Measurements from ENCODE around the gene NOL3.

Gene NOL3

DNA sequence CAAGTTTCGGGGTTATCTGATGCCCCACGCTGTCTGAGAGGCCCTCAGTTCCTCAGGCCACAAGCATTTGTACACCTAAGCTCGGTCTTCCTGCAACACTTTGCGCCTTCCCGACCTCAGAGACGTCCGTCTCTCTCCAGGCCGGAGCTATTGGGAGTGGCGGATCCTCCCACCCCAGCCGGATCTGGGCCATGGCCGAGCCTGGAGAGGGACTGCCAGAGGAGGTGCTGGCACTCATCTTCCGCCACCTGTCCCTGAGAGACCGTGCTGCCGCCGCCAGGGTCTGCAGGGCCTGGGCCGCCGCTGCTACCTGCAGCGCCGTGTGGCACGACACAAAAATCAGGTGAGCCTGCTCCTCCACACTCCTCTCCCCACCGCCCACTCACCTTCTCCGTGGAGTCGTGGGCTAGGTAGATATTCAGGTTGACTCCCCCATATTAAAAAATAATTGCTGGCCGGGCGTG is 8.7 kb upstream of the NOL3 start:
- no peak for DNase-seq (ENCODE audit: low read depth)
- no peak overlapping the region for H3K4me3 ChIP-seq (ENCODE audit: low read depth, low read length)
- no peak for TF ChIP-seq CTCF (IDR thresholded peaks at IDR 0.05; ENCODE audit: insufficient read depth, low read depth, low read length, missing control alignments)

DNA sequence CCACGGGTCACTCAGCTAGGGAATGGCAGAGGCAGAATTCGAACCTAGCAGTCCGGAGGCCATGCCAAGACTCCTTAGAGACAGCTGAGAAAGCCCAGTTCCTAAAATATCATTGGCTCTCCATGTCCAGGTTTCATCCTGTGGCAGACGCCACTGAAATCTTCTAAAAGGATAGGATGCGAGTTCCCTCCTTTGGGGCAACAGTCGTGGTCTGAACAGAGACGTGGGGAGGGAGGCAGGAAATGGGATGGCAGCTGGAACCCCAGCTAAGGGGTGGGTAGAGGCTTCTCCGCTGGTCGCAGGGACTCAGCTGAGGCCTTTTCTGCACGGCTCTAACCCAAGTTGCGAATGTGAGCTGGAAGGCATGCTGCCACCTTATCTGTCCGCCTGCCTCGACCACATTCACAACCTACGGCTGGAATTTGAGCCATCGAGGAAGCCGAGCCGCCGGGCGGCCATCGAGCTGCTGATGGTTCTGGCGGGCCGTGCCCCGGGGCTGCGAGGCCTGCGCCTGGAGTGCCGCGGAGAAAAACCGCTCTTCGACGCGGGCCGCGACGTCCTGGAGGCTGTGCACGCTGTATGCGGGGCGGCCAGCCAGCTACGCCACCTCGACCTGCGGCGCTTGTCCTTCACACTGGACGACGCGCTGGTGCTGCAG is 7.7 kb upstream of the NOL3 start:
- TF ChIP-seq CTCF (IDR thresholded peaks at IDR 0.05; ENCODE audit: insufficient read depth, low read depth, low read length, missing control alignments): no peak
- peak overlapping the region; percentile 39 for H3K4me3 ChIP-seq (ENCODE audit: low read depth, low read length)

GRCh38 chr16:67163164-67163998 is 7.0 kb upstream of the NOL3 start:
- H3K4me3 ChIP-seq (ENCODE audit: low read depth, low read length): peak overlapping the region; percentile 39
- no peak for TF ChIP-seq CTCF (IDR thresholded peaks at IDR 0.05; ENCODE audit: insufficient read depth, low read depth, low read length, missing control alignments)
- DNase-seq (ENCODE audit: low read depth): peak; percentile 73

More for the DNA sequence above, 7.7 kb upstream of the NOL3 start:
- no peak for DNase-seq (ENCODE audit: low read depth)

- no peak for TF ChIP-seq CTCF (IDR thresholded peaks at IDR 0.05; ENCODE audit: insufficient read depth, low read depth, low read length, missing control alignments)
- peak overlapping the region; percentile 29; the same call in 1 of the 2 replicates for H3K4me3 ChIP-seq (ENCODE audit: low read depth, low read length)
- DNase-seq (ENCODE audit: low read depth): no peak
Observed at GRCh38 chr16:67163999-67164558, 6.3 kb upstream of the NOL3 start.

GRCh38 chr16:67164599-67165061 is 5.7 kb upstream of the NOL3 start, which contains the start of gene HSF4:
TSS of gene HSF4 (plus strand) at chr16:67164745. CDS start at chr16:67164812, 67 bp downstream.
- TF ChIP-seq CTCF (IDR thresholded peaks at IDR 0.05; ENCODE audit: insufficient read depth, low read depth, low read length, missing control alignments): no peak
- peak within 1 kb of the TSS; percentile 29; the same call in 1 of the 2 replicates for H3K4me3 ChIP-seq (ENCODE audit: low read depth, low read length)
- no peak for DNase-seq (ENCODE audit: low read depth)

- H3K4me3 ChIP-seq (ENCODE audit: low read depth, low read length): no peak overlapping the region
- no peak for DNase-seq (ENCODE audit: low read depth)
- no peak for TF ChIP-seq CTCF (IDR thresholded peaks at IDR 0.05; ENCODE audit: insufficient read depth, low read depth, low read length, missing control alignments)
Observed at GRCh38 chr16:67165121-67166078, 4.9 kb upstream of the NOL3 start.

Measured in GM12865 (cell line).